T-helper 1 cell treated with Interleukin-12 subunit alpha and Interleukin-12 subunit beta and Interleukin-4 antibody, amounts not matched to agents 30 ng/mL and 1 ng/mL, for 36 hours (primary cell): ENCODE data around the gene GNG7. TPM values are rescaled to one million over a fixed set of nuclear protein-coding genes. Genes with fewer than 3 reads are reported as not detected.
"Not testable (repeated sequence)": the region's sequence is repeated elsewhere in the genome, so short reads cannot be mapped to it uniquely, and the experiment has no call there.

Experiments
- intact Hi-C: fragments of 100-400 bp; cut with micrococcal nuclease; formaldehyde crosslinking; loops from one replicate; pipeline ENCODE4 v1.15.1; 2024
- total RNA-seq: library from RNA; stranded (reverse); gene quantifications from 2 replicates; pipeline ENCODE4 v1.2.3, GENCODE V29; 2022

GNG7 gene
- total RNA-seq, 1 donor from 2014 or later, result 0.32 TPM

DNA sequence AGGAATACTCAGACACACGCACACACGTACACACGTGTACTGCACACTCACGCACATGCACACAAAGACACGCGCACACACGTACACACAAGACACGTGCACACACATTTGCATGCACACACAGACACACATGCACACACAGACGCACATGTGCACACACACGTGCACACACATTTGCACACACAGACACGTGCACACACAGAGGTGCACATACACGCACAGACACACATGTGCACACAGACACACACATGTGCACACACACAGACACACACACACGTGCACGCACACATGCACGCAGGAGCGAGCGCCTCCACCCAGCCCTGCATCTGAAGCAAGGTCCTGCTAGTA is 145.4 kb downstream of the GNG7 start:
- intact Hi-C loops, result no loop called here

GRCh38 chr19:2556221-2557092 is 146.0 kb downstream of the GNG7 start:
- intact Hi-C loops, result no loop called here

DNA sequence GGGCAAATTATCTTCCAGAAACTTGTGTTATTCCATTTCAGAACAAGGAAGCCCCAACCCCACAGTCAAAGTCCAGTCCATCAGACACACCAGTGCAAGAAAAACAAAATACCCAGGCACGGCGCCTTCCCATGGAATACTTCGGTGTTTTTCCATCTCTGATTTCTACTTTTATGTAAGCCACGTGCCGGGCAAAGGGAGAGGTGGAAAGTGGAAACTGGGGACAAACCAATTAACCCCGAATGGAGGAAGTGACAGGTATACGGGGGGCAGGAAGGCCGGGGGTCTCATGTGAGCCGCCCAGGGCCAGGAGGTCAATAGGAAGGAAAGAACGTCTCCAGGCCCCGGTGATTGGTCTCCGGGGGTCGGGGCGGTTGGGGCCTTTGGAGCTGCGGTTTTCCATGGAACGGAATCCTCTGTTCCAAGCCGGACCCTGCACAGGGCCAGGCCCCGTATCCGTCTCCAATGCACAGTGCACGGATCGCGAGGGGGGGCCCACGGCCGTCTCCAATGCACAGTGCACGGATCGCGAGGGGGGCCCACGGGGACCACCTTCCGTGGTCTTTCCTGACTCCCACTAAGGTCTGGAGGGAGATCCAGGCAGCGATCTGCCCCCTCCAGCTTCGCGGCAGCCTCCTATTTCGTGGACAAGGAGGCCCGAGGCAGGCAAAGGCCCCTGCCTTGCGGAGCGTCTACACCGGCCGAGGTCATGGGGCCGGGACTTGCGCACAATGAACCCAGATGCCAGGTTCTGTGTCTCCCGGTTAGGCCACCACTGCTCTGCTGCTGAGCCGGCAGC is 146.9 kb downstream of the GNG7 start:
- intact Hi-C loops, result no loop called here

DNA sequence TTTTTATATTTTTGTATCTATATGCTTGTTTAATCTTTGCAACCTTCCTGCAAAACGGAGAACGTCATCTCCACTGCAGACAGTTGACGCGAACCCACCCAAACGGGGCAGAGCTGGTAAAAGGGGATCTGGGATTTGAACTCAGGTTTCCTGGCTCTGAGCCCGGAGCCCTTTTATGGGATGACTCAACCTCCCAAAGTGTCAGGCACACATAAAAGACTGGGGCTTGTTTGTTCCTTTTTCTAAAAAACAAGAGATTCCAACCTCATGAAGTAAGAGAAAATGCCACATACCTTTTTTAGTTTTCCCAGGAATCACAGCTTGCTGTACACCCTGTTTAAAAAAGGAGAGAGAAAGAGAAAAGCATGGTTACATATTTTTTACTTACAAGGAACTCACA is 147.6 kb downstream of the GNG7 start:
- intact Hi-C loops, result no loop called here

DNA sequence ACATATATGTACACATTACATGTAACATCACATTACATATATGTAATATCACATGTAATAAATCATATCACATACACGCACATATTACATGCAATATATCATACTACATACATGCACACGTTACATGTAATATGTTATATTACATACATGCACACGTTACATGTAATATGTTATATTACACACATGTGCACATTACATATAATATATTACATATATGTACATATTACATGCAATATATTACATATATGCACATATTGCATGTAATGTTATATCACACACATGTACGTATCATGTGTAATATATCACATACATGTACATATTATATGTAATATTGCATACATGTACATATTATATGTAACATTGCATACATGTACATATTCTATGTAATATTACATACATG is 149.0 kb downstream of the GNG7 start:
- intact Hi-C loops, result loop anchor here (1.0 to 2.0 kb wide), 5 partner anchors 9 to 77 kb away; partner anchors contain the start of gene GADD45B

GRCh38 chr19:2552859-2553258 is 149.6 kb downstream of the GNG7 start:
- intact Hi-C loops, result loop anchor here (1.0 to 2.0 kb wide), 6 partner anchors 9 to 77 kb away; partner anchors contain the start of gene GADD45B

- intact Hi-C loops, result loop anchor here (1.0 to 2.0 kb wide), 2 partner anchors 9 to 45 kb away; no protein-coding TSS in a partner anchor
Measured at GRCh38 chr19:2551864-2552185, 150.7 kb downstream of the GNG7 start.

GRCh38 chr19:2551172-2551863 is 151.2 kb downstream of the GNG7 start:
- intact Hi-C loops, result no loop called here

DNA sequence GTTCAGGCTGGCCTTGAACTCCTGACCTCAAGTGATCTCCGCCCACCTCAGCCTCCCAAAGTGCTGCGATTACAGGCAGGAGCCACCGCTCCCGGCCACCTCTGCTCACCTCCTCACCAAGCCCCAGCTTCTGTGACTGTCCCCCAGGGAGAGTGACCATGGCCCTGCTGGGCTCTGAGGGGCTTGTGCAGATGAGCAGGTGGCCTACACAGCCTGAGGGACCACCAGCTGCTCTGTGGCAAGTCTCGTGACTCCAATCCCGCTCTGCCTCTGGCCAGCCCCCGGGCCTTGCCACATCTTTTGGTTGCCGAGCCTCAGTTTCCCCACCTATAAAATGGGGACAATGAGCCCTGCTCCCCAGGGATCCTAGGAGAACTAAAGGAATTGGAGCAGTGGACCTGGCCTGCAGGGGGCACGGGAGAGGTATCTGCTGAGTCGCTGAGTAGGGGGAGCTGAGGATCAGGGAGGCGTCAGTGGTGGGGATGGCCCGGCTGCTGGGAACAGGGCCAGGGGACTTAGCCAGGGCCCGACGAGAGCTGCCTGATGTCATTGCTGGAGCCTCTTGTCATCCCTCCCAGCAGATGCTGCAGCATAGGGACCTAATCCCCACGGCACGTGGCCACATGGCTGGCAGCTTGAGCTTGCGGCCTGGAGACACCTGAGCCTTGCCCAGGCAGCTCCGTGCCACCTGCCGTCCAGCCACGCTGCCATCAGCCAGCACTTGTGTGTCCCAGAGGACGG is 151.9 kb downstream of the GNG7 start:
- intact Hi-C loops, result no loop called here

GRCh38 chr19:2549701-2550191 is 152.7 kb downstream of the GNG7 start:
- intact Hi-C loops, result no loop called here

DNA sequence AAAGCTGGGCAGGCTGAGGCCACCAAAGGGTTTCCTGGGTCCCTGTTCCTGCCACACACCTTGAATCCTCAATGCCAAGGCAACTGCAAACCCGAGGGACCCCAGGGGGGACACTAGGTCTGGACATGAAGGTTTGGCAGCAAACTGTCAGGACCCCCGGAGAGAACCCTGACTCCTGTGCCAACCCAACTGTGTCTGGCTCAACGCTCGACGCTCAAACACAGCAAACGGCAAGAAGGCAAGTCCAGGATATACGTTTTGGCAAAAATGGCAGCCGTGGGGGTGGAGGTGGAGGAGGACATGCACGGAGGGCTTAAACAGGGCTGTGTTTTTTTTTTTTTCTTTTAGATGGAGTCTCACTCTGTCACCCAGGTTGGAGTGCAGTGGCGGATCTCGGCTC is 153.5 kb downstream of the GNG7 start:
- intact Hi-C loops, result no loop called here

GRCh38 chr19:2547721-2548120 is 154.8 kb downstream of the GNG7 start:
- intact Hi-C loops, result no loop called here

DNA sequence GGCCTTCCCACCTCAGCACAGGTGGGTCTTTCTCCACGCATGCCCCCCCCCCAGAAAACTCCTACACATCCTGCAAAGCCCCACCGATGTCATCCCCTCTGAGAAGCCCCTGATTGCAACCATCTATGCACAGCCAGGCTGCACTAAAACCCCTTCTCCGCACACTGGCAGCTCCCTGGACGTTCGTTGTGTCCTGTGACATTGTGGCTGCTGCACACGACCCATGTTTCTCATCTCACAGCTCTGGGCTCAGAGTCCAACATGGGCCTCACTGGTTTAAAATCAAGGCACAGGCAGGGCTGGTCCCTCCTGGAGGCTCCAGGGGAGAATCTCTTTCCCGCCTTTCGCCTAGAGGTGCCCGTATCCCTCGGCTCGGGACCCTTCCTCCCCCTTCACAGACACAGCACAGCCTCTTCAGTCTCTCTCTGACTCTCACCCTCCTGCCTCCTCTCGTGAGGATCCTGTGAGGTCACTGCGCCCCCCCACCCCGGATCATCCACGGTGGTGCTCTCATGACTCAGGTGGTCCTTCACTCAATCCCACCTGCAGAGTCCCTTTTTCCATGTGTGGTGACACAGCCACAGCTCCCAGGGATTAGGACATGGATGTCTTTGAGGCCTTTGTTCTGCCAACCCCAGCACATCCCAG is 155.3 kb downstream of the GNG7 start:
- intact Hi-C loops, result no loop called here

DNA sequence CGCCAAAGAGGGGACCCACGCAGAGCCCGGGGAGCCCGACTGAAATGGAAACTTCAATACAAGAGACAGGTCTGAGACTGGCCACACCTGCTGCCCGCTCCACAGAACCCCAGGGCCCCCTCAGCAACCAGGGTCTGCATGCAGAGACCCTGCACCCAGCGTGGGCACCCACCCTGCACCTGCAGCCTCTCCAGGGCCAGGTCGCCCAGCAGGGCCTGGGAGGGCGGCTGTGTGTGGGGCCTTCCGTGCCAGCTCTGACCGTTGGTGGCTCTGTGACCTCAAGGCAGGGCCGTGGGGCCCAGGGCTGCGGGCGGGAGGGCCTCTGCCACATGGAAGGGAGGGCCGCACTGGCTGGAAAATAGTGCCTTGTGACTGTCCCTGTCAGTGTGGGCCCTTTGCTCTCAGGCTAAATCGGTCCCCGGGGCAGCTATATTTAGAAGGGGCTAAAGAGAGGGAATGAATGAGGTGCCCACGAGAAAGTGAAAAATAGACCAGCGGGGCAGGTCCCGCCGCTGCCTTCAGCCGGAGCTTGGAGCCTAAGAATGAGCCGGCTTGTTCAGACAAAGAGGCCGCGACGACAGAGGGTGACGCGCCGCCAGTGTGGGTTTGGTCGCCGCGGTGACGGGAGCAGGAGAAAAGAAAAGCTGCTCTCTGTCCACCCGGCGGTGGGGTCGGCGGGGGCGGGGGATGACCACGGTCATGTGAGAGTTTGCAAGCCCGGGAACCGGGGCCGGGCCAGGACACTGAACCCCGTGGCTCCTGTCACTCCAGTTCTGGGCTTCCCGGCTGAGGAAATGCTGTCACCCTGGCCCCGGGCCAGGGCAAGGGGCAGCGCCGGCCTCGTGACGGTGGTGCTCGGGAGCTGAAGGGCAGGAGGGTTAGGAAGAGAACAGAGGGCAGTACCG is 156.1 kb downstream of the GNG7 start:
- intact Hi-C loops, result no loop called here

- intact Hi-C loops, result not testable (repeated sequence)
Measured at GRCh38 chr19:2545416-2546127, 156.9 kb downstream of the GNG7 start.

GRCh38 chr19:2544576-2545415 is 157.7 kb downstream of the GNG7 start:
- intact Hi-C loops, result no loop called here
